HG03196 (cell line): ENCODE results near the gene CEND1.

Experiments
- ATAC-seq: cut with Tn5 transposase; IDR thresholded peaks from one replicate; pipeline ENCODE4 v1.9.1; 2021; ENCODE audit not compliant: unreplicated experiment

CEND1 gene

GRCh38 chr11:827897-828192, 38.0 kb upstream of the CEND1 start, which contains the start of gene CRACR2B:
TSS of gene CRACR2B (plus strand) at chr11:827919. CDS start at chr11:828608, 689 bp downstream.
- no peak for ATAC-seq

GRCh38 chr11:827146-827896, 37.4 kb upstream of the CEND1 start:
- no peak for ATAC-seq

DNA sequence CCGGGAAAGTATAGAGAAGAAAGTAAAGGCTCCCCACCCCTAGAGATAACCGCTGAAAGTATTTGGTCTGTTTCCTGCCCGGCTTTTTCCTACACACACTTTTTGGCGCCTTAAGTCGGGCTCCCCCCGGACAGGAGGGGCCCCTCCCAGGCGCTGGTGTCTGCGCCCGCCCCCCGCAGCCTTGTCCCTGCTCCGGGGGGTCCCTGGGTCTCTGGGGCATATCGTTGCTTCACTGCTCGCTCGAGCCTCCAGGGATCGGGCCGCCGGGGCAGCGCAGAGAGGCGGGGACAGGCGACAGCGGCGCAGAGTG, 36.9 kb upstream of the CEND1 start:
- no peak for ATAC-seq

DNA sequence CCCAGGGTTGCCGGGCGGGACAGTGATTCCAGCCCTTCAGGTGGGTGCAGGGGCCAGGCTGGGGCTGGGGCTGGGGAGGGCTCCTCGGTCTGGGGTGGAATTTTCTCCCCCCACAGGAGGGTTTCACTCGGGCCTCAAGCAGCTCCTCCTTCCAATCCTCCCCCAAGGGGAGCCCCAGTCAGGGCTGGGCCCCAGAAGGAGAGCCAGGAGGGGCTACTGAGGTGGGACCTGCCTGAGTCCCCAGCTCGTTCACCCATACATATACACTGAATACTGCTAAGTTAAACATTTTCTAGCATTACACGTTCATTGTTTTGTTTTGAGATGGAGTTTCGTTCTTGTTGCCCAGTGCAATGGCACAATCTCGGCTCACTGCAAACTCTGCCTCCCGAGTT, 36.3 kb upstream of the CEND1 start:
- no peak for ATAC-seq

DNA sequence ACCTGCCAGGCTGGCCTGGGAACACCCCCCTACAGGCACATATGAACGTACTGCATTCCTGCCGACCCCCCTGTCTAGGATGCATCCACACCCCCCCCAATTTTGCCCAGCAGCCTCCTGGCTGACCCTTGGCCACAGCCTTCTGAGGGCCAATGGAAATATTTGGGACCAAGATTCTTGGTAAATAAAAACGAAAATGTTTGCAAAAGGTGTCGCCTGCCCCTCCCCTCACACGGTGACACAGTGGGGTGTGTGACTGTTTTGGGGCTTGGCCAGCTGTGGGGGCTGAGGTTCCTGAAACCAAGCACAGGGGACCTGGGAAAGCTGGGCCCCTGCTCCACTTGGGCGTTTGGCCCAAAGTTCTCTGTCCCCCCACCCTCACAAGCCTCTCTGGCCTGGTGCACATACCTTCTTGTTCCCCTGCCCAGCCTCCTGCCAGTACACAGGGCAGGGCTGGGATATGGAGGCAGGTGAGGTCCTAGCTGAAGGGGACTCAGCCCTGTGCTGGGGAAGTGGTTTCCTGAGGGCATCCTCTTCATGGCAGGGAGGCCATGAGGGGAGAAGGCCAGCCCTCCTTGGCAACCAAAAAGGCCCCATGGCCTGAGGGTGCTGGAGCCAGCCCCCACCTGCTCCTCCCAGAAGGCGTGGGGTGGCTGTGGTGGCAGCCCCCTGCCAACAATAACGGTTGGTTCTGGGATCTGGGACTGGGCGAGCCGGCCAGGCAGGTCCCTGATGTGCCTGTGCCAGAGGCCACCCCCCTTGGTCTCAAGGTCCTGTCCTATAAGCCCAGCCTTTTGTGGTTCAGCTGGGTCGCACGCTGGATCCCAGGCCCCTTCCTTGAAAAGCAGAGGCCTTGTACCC, 35.7 kb upstream of the CEND1 start:
- ATAC-seq = no peak

DNA sequence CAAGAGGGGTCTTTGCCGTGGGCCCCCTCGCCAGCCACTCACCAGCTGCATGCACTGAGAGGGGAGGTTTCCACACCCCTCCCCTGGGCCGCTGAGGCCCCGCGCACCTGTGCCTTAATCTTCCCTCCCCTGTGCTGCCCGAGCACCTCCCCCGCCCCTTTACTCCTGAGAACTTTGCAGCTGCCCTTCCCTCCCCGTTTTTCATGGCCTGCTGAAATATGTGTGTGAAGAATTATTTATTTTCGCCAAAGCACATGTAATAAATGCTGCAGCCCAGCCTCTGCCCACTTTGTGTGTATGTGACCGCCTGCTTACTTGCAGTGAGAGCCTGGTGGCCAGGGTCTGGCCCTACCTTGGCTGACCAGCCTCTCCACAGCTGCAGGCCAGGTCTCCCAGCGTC, 35.1 kb upstream of the CEND1 start:
- ATAC-seq = no peak

- ATAC-seq = no peak
These were observed 34.5 kb upstream of the CEND1 start for GRCh38 chr11:824292-824880.

DNA sequence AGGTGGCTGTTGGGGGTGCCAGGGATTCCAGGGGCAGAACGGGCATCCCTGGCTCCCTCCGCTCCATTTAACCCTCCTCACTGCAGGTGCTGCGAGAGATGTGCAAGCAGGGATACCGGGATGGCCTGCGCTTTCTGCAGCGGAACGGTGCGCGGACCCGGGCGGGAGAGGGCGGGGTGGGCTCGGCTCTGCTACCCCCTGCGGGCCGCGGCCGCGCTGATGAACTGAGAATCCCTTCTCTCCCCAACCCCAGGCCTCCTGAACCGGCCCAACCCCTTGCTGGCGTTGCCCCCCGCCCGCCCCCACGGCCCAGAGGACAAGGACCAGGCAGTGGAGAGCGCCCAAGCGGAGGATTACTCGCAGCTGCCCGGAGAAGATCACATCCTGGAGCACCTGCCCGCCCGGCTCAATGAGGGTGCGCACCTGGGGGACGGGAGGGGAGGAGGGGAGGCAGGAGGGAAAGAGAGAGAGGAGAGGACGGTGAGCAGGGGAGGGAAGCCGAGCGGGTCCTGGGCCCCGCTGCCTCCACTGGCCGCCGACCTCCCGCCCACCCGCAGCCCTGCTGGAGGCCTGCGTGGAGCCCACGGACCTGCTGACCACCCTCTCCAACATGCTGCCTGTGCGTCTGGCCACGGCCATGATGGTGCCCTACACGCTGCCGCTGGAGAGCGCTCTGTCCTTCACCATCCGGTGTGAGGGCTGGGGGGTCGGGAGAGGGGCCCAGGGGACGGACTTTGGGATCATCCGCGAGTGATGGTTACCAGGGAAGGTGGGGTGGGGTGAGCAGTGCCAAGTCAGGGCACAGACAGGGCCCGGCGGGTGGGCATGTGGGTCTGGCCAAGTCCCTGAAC, 33.8 kb upstream of the CEND1 start:
- no peak for ATAC-seq

DNA sequence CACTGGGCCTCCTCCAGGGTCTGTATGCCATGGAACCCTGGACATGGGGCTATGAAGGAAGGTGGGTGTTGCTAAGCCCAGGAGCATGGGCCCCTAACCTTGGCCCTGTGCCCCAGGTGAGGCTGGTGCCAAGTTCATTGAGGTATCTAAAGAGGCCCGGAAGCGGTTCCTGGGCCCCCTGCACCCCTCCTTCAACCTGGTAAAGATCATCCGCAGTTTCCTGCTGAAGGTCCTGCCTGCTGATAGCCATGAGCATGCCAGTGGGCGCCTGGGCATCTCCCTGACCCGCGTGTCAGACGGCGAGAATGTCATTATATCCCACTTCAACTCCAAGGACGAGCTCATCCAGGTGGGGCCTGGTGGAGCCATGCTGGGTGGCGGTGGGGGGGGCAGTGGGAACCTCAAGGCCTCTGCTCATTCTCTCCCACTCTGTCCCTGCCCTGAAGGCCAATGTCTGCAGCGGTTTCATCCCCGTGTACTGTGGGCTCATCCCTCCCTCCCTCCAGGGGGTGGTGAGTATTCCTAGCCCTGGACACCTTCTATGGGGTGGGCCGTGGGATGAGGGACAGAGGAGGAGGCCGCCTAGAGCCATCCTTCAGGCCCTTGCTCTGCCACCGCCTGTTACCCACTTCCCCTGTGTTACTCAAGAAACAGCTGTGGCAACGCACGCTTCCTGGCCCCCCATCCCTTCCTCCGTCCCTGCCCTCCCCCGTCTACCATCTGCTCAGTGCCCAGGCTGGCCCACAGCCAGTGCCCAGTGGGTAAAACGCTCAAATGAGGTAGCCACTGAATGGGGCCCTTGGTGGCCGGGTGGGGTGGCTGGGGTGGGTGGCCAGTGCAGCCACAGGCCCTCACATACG, 31.9 kb upstream of the CEND1 start:
- no peak for ATAC-seq

DNA sequence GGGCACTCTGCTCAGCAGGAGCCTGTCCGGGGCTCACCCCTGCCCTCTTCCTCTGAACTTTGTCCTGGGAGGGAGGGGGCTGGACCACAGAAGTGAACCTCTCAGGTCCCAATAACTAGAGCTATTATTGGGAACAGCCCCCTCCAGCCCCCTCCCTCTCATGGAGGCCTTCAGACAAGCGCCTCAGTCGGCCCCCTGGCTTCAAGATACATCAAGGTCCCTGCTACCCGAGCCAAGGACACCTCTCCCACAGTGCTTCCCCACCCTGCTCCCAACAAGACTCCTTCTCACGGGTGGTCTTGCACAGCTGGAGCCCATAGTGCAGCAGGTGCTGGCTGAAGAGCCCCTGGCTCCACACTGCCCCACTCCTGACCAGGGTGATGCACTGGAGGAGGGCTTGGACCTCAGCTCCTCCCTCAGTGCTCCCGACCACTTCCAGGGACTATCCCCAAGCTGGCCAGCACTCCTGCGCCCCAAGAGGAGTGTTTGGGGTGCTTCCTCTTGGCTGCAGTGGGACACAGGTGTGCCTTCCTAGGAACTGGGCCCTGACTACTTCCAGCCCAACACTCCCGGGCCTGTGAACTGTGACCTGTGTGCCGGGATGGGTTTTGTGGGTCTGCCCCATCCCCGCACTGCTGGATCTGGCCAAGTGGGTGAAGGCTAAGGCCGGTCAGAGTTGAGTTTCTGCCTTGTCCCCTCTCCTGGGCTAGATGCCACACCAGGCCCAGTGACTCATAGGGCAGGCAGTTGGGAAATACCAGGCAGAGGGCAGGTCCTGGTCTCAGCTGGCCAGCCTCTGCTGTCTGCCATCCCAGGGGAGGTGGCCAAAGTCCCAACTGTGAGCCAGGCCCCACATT, 31.0 kb upstream of the CEND1 start:
- no peak for ATAC-seq

GRCh38 chr11:819943-820649, 30.2 kb upstream of the CEND1 start:
- peak; percentile 58 for ATAC-seq

DNA sequence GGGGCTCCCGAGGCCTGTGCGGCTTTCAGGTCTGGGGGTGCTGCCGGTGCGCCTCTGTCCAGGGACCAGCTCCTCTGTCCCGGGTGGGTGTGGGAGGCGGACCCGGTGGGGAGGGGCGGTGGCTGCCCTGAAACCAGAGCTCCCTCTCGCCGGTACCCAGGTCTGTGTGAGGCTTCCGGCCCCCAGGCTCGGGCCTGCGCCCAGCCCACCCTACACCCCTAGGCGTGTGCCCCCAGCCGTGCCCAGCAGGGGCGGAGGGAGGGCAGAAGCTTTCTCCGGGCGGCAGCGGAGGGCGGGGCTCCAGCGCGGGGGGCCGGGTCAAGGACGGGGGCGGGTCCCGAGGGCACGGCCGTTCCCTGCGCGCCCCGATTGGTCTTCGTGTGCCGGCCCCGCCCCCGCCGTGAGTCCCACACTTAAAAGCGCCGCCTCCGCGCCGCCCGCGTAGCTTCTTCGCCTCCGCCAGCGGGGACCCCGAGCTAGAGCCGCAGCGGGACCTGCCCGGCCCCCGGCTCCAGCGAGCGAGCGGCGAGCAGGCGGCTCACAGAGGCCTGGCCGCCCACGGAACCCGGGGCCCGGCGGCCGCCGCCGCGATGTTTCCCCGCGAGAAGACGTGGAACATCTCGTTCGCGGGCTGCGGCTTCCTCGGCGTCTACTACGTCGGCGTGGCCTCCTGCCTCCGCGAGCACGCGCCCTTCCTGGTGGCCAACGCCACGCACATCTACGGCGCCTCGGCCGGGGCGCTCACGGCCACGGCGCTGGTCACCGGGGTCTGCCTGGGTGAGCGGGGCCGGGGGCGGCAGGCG, 29.4 kb upstream of the CEND1 start:
- ATAC-seq = peak; percentile 47

GRCh38 chr11:818396-819128, 28.7 kb upstream of the CEND1 start, which contains the start of gene PNPLA2:
TSS of gene PNPLA2 (plus strand) at chr11:818914. CDS start at chr11:819719, 805 bp downstream.
- ATAC-seq = no peak

- no peak for ATAC-seq
These were observed 26.5 kb upstream of the CEND1 start for GRCh38 chr11:816433-816779.

- no peak for ATAC-seq
These were observed 26.0 kb upstream of the CEND1 start for GRCh38 chr11:815675-816432.

GRCh38 chr11:813456-814096, 23.7 kb upstream of the CEND1 start:
- no peak for ATAC-seq
